WERI-Rb-1 (cell line): Measurements from ENCODE around the gene ZNF121.
"Not testable (repeated sequence)": the region's sequence is repeated elsewhere in the genome, so short reads cannot be mapped to it uniquely, and the experiment has no call there.

ENCODE experiments used
- DNase-seq: peaks from one replicate; pipeline ENCODE4 v3.0.0-alpha.2; 2020
- H3K27ac ChIP-seq: fragments of 250-450 bp; sonication (Bioruptor Pico); 2 replicates; pipeline ENCODE4 v1.5.1; 2020; ENCODE audit warnings: mild to moderate bottlenecking, moderate library complexity
- H3K27me3 ChIP-seq: fragments of 250-450 bp; sonication (Bioruptor Pico); 2 replicates; pipeline ENCODE4 v1.5.1; 2021; ENCODE audit warnings: mild to moderate bottlenecking, low read depth, moderate library complexity; ENCODE audit not compliant: insufficient read depth, severe bottlenecking
- H3K36me3 ChIP-seq: fragments of 250-450 bp; sonication (Bioruptor Pico); 2 replicates; pipeline ENCODE4 v1.5.1; 2020; ENCODE audit warnings: mild to moderate bottlenecking, moderate library complexity
- H3K4me3 ChIP-seq: 2 replicates; pipeline ENCODE4 v1.5.1; 2011; ENCODE audit warnings: low read depth, mild to moderate bottlenecking, control low read depth, low read length
- H3K9me3 ChIP-seq: fragments of 250-450 bp; sonication (Bioruptor Pico); 2 replicates; pipeline ENCODE4 v1.5.1; 2021; ENCODE audit warnings: mild to moderate bottlenecking, moderate library complexity; ENCODE audit not compliant: severe bottlenecking
- TF ChIP-seq, protein P1 (sequence below): IDR thresholded peaks from 2 replicates; pipeline ENCODE4 v1.5.1; 2011; ENCODE audit warnings: low read depth, mild to moderate bottlenecking, control low read depth, inconsistent platforms, low read length

Gene ZNF121

DNA sequence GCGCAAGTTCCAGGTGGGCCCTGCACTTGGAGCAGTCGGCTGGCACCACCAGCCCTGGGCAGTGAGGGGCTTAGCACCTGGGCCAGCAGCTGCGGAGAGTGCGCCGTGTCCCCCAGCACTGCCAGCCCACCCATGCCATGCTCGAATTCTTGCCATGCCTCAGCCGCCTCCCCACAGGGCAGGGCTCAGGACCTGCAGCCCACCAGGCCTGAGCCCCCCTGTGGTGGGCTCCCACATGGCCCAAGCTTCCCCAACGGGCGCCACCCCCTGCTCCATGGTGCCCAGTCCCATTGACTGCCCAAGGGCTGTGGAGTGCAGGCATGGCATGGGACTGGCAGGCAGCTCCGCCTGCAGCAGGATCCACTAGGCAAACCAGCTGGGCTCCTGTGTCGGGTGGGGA lies 36.4 kb downstream of the ZNF121 start:
- TF ChIP-seq, protein P1, sequence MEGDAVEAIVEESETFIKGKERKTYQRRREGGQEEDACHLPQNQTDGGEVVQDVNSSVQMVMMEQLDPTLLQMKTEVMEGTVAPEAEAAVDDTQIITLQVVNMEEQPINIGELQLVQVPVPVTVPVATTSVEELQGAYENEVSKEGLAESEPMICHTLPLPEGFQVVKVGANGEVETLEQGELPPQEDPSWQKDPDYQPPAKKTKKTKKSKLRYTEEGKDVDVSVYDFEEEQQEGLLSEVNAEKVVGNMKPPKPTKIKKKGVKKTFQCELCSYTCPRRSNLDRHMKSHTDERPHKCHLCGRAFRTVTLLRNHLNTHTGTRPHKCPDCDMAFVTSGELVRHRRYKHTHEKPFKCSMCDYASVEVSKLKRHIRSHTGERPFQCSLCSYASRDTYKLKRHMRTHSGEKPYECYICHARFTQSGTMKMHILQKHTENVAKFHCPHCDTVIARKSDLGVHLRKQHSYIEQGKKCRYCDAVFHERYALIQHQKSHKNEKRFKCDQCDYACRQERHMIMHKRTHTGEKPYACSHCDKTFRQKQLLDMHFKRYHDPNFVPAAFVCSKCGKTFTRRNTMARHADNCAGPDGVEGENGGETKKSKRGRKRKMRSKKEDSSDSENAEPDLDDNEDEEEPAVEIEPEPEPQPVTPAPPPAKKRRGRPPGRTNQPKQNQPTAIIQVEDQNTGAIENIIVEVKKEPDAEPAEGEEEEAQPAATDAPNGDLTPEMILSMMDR = no peak
- Histone ChIP-seq H3K9me3 (peaks cover 12% of the 10 kb centered on the region), H3K36me3 (no peaks in the 10 kb centered on the region), H3K4me3 (no peak overlapping the region), H3K27ac (no peak overlapping the region), H3K27me3 (no peaks in the 10 kb centered on the region)
- DNase-seq = no peak

DNA sequence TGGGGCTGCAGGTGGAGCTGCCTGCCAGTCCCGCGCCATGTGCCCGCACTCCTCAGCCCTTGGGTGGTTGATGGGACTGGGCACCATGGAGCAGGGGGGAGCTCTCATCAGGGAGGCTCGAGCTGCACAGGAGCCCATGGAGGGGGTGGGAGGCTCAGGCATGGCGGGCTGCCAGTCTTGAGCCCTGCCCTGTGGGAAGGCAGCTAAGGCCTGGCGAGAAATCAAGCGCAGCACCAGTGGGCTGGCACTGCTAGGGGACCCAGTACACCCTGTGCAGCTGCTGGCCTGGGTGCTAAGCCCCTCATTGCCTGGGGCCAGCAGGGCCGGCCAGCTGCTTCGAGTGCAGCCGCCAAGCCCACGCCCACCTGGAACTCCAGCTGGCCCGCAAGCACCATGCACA lies 43.0 kb downstream of the ZNF121 start:
- H3K27me3 ChIP-seq, H3K36me3 ChIP-seq, H3K4me3 ChIP-seq, H3K27ac ChIP-seq, H3K9me3 ChIP-seq: not testable (repeated sequence)
- DNase-seq = peak; percentile 13

DNA sequence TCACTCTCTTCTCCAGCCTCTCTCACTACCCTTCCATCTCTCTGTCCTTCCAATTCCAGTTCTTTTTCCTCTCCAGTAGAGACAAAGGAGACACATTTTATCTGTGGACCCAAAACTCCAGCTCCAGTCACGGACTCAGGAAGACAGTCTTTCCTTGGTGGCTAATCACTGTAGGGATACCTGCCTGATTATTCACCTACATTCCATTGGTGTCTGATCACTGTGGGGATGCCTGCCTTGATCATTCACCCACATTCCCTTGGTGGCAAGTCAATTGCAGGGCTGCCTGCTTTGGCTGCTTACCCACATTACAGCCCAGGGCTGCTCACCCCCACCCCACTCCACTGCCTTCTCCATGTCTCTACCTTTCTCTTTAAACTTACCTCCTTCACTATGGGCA lies 44.4 kb downstream of the ZNF121 start:
- not testable (repeated sequence) for H3K9me3 ChIP-seq, DNase-seq, H3K4me3 ChIP-seq, H3K27me3 ChIP-seq, H3K27ac ChIP-seq
- peaks cover 19% of the 10 kb centered on the region for H3K36me3 ChIP-seq

DNA sequence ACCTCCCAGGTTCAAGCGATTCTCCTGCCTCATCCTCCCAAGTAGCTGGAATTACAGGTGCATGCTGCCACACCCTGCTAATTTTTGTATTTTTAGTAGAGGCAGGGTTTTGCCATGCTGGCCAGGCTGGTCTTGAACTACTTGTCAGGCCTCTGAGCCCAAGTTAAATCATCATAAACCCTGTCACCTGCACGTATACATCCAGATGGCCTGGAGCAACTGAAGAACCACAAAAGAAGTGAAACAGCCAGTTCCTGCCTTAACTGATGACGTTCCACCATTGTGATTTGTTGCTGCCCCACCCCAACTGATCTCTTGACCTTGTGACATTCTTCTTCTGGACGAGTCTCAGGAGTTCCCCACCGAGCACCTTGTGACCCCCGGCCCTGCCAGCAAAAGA lies 45.1 kb downstream of the ZNF121 start:
- peak overlapping the region; percentile 95 for H3K27ac ChIP-seq
- peak overlapping the region; percentile 93 for H3K4me3 ChIP-seq
- DNase-seq, H3K9me3 ChIP-seq, H3K27me3 ChIP-seq: not testable (repeated sequence)
- H3K36me3 ChIP-seq = peaks cover 26% of the 10 kb centered on the region

DNA sequence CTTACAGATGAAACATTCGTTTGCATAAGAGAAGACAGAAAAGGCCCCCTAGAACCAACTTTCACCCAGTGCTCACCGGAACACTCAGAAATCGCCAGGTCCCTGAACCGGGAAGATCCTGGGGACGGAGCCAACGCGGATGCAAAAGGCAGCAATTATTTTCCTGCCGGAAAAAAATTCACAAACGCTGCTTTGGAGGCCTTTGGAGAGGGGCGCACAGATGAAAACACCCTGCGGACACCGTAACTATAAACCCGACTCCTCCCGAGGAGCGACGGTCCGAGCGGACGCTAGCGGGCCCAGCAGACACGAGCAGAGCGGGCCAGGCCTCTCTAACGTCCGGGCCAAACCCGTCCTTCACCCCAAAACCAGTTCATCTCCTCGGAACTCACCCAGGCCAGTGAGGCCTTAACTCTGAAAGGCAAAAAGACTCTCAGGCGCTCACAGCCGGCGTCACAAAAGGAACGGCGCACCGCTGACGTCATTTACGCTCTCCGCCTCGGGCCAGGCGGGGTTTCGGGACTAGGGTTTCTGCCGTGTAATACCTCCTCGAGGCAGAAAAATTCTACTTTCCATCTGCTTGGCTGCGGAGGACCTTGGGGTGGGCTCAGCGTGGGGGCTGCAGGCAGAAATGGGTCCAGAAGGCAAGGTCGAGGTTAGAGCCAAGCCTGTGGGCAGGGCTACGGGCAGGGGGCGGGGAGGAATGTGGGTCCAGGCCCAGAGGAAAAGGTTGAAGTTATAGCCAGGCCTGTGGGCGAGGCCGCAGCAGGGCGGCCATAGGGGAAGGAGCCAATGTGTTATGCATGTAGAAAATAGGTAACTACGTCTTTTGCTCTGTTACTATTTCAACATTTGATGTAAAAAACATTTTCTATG lies 45.9 kb downstream of the ZNF121 start, which contains the start of gene ZNF426:
Gene ZNF426 (minus strand): TSS at position 463 of the 876 bp plus-strand sequence. CDS start 2,413 bp downstream, outside the sequence.
- no peaks in the 10 kb centered on the region for H3K27me3 ChIP-seq
- peak; percentile 87 for DNase-seq
- H3K27ac ChIP-seq = peak within 1 kb of the TSS; percentile 95
- H3K9me3 ChIP-seq = no peaks in the 10 kb centered on the region
- H3K36me3 ChIP-seq = peaks cover 34% of the 10 kb centered on the region
- peak within 1 kb of the TSS; percentile 93 for H3K4me3 ChIP-seq
- TF ChIP-seq, protein P1 = no peak

DNA sequence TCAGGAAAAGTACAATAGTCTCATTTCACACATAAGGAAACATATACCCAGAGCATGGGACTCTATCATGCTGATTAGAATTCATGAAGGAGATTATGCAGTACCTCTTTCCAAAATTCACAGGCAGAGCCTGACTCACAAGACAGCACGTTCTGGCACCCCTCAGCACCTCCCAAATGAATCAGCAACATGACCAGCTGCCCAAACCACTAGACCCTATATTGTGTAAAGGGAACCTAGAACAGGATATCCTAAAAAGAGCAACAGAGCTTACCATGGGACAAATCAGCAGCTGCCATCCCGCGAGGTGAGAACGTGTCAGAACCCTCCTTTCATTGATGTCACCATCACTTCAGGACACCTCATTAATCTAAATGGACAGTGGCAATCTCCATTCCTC lies 48.4 kb downstream of the ZNF121 start:
- H3K27ac ChIP-seq = no peak overlapping the region
- TF ChIP-seq, protein P1 = no peak
- H3K4me3 ChIP-seq = no peak overlapping the region
- H3K9me3 ChIP-seq = peaks cover 2% of the 10 kb centered on the region
- peaks cover 57% of the 10 kb centered on the region for H3K36me3 ChIP-seq
- no peaks in the 10 kb centered on the region for H3K27me3 ChIP-seq
- no peak for DNase-seq

DNA sequence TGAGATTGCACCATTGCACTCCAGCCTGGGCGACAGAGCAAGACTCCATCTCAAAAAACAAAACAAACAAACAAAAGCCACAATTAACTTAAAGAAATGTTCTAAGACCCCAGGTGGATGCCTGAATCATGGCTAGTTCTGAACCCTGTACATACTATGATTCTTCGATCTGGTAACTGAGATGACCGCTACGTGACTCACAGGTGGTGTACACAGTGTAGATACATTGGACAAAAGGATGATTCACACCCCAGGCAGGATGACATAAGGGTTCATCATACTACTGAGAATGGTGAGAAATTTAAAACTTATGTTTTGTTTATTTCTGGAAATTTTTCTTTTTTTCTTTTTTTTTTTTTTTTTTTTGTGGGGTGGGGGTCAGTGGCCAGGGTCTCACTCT lies 52.4 kb downstream of the ZNF121 start:
- Histone ChIP-seq H3K9me3 (peaks cover 36% of the 10 kb centered on the region), H3K36me3 (peaks cover 97% of the 10 kb centered on the region)
- no peak for DNase-seq

More for the DNA sequence above, 52.4 kb downstream of the ZNF121 start:
- H3K27ac ChIP-seq = no peak overlapping the region
- no peak overlapping the region for H3K4me3 ChIP-seq
- TF ChIP-seq, protein P1 = no peak
- no peaks in the 10 kb centered on the region for H3K27me3 ChIP-seq
